Spleen (tissue), 11 donors: ENCODE data around the gene ARID1A. TPM values are rescaled to one million over a fixed set of nuclear protein-coding genes. Genes with fewer than 3 reads are reported as not detected.

Source experiments
- DNase-seq: peaks from one replicate; pipeline ENCODE4 v3.0.0-alpha.2; 2020
- H3K27ac ChIP-seq, 8 donors: fragments of 200-600 bp; sonication (generic) in 7 of 8; 1 replicate in 4 of 8; 2 replicates in 4 of 8; pipeline versions ENCODE4 v1.5.0 to v1.8.0; 2016 to 2021; ENCODE audit warnings: inconsistent platforms in 4 of 8, mild to moderate bottlenecking in 4 of 8, moderate library complexity in 1 of 8
- H3K27me3 ChIP-seq, 7 donors: fragments of 200-600 bp; sonication (generic) in 6 of 7; replicated peaks in 1 of 7; 1 replicate in 4 of 7; 2 replicates in 3 of 7; pipeline versions ENCODE4 v1.5.0 to v1.8.0; 2016 to 2021; ENCODE audit warnings: inconsistent platforms in 3 of 7, mild to moderate bottlenecking in 1 of 7
- H3K36me3 ChIP-seq, 6 donors: fragments of 200-600 bp; sonication (generic) in 5 of 6; 1 replicate in 4 of 6; 2 replicates in 2 of 6; pipeline versions ENCODE4 v1.5.0 to v1.8.0; 2016 to 2021; ENCODE audit warnings: inconsistent platforms in 2 of 6
- H3K4me1 ChIP-seq, 6 donors: fragments of 200-600 bp; sonication (generic) in 5 of 6; 1 replicate in 3 of 6; 2 replicates in 3 of 6; pipeline versions ENCODE4 v1.5.0 to v1.8.0; 2016 to 2021; ENCODE audit warnings: inconsistent platforms in 3 of 6
- H3K4me3 ChIP-seq, 8 donors: fragments of 200-600 bp; sonication (generic) in 7 of 8; 1 replicate in 4 of 8; 2 replicates in 4 of 8; pipeline versions ENCODE4 v1.5.0 to v1.8.0; 2016 to 2021; ENCODE audit warnings: inconsistent platforms in 4 of 8, mild to moderate bottlenecking in 4 of 8, moderate library complexity in 2 of 8
- H3K9me3 ChIP-seq, 8 donors: fragments of 200-600 bp; sonication (generic) in 7 of 8; 1 replicate in 4 of 8; 2 replicates in 4 of 8; pipeline versions ENCODE4 v1.5.0 to v1.8.0; 2016 to 2021; ENCODE audit warnings: inconsistent platforms in 4 of 8
- POLR2A ChIP-seq, 3 donors: fragments of 450-650 bp; IDR thresholded peaks; one replicate each; pipeline ENCODE4 v1.5.1; 2017; ENCODE audit warnings: antibody characterized with exemption in 3 of 3, mild to moderate bottlenecking in 1 of 3
- POLR2AphosphoS5 ChIP-seq, 3 donors: sonication (generic); formaldehyde crosslinking; IDR thresholded peaks; one replicate each; pipeline ENCODE4 v1.5.1; 2017; ENCODE audit warnings: antibody characterized with exemption in 3 of 3
- WGBS, 5 donors: extraction: QIAGEN DNeasy Blood & Tissue Kit in 3 of 5; methylation state at CpG; one replicate each; pipeline versions ENCODE4 v1.1.5 to v1.1.7; 2013 to 2018; 5-methylcytosine and 5-hydroxymethylcytosine counted together
- intact Hi-C: fragments of 100-400 bp; cut with DNase I; formaldehyde crosslinking; loops from one replicate; pipeline ENCODE4 v1.15.0; 2023; ENCODE audit warnings: low total_unique reads
- polyA plus RNA-seq, 3 donors: library from polyadenylated mRNA; stranded (reverse); fragments of 200-250 nt; gene quantifications; one replicate each; pipeline ENCODE4 v1.2.1, GENCODE V29; 2013
- total RNA-seq, 7 donors: library from RNA; depleted of rRNA in 3 of 7; stranded (reverse); fragments of >200 nt in 3 of 7; fragmentation: NEBNext Ultra II Directional in 4 of 7; extraction: Animal tissue kit (Norgen Biotek cat#: 25700) in 4 of 7; gene quantifications; one replicate each; pipeline versions ENCODE4 v1.1.0 to v1.2.1, GENCODE V29; 2016 to 2021
- TF ChIP-seq, protein P1 (sequence below), 11 experiments: fragments of 200-600 bp in 7 of 11; fragments of 450-650 bp in 4 of 11; sonication (generic) in 4 of 11; IDR thresholded peaks in 8 of 11; conservative IDR thresholded peaks in 3 of 11; 1 replicate in 7 of 11; 2 replicates in 4 of 11; pipeline versions ENCODE4 v1.4.0 to v1.8.0; 2016 to 2021; ENCODE audit warnings: antibody characterized with exemption in 11 of 11, inconsistent platforms in 4 of 11, mild to moderate bottlenecking in 1 of 11
- donor health status: healthy with polysubstance abuse.
- donor health status: DM: no; HTN: no; CAD: no; lungs with moderate emphysema.
- donor health status: DM: no; HTN: no; CAD: no.
- donor health status: Bipolar disorder and iron deficiency.
- donor health status: healthy.
- donor health status: DM: no; HTN: no; CAD: no.
- donor health status: DM: yes; HTN: yes; CAD: no.

The ARID1A gene
- total and polyA plus RNA-seq, 10 donors, result 9.8 to 121 (median 91.8) TPM

- peak overlapping the region in 7 of 8 donors; percentile 24 to 81 (median 66) for H3K27ac ChIP-seq
- H3K4me3 ChIP-seq, result peak overlapping the region in 4 of 8 donors; percentile 2 to 47 (median 14)
- DNase-seq, result peak; percentile 85
Measured at GRCh38 chr1:26677306-26678115, 18.3 kb upstream of the ARID1A start.

DNA sequence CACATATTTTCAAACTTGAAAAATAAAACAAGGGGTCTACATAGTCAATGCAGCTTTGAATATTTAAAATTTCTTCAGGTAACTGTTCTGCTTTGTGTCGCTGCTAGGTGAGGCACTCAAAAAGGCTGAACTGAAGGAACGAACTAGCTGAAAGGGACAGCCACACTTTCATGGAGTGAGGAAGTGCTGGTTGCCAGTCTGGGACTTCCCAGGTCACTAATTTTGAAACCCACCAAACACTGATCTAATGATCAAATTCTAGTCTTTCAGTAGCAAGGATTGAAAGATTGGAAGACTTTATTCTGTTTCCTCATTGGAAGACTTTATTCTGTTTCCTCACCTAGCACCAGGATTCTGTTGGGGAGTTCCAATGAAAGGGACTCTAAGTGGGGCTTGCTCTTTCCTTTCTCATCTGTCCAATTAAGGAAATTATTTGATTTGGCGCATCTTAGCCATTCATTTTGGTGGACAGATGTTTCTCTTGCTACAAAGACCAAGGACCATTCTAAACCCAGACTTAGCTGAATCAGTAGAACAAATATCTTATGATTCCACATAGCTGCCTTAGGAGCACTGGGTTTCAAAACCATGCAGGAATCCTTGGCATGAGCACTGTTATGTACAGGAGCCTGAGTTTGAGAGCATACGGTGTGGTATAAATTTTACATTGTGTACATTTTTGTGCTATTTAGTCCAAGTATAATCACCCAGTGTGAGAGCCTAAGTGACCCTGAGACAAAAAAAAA, 10.9 kb upstream of the ARID1A start:
- intact Hi-C loops, result no loop called here
- 79 to 84% (median 82%) methylated on average over 4 of the region's 4 CpGs for WGBS, 5 donors

More at GRCh38 chr1:26677306-26678115, 18.3 kb upstream of the ARID1A start:
- Histone ChIP-seq H3K9me3 (no peaks in the 10 kb centered on the region), H3K4me1 (peaks cover 12 to 30% (median 17%) of the 10 kb centered on the region in 6 donors), H3K36me3 (no peaks in the 10 kb centered on the region), H3K27me3 (no peaks in the 10 kb centered on the region)
- intact Hi-C loops, result no loop called here
- TF ChIP-seq, protein P1, sequence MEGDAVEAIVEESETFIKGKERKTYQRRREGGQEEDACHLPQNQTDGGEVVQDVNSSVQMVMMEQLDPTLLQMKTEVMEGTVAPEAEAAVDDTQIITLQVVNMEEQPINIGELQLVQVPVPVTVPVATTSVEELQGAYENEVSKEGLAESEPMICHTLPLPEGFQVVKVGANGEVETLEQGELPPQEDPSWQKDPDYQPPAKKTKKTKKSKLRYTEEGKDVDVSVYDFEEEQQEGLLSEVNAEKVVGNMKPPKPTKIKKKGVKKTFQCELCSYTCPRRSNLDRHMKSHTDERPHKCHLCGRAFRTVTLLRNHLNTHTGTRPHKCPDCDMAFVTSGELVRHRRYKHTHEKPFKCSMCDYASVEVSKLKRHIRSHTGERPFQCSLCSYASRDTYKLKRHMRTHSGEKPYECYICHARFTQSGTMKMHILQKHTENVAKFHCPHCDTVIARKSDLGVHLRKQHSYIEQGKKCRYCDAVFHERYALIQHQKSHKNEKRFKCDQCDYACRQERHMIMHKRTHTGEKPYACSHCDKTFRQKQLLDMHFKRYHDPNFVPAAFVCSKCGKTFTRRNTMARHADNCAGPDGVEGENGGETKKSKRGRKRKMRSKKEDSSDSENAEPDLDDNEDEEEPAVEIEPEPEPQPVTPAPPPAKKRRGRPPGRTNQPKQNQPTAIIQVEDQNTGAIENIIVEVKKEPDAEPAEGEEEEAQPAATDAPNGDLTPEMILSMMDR (IDR thresholded peaks at IDR 0.05 in 8 of 11, conservative IDR thresholded peaks at IDR 0.05 in 3 of 11), result peak; percentile 51 to 85 (median 66)
- TF ChIP-seq POLR2A (IDR thresholded peaks at IDR 0.05) (no peak), POLR2AphosphoS5 (IDR thresholded peaks at IDR 0.05) (peak in 2 of 3 donors; percentile 47 to 84)
- 6 to 11% (median 8%) methylated on average over 9 of the region's 9 CpGs for WGBS, 5 donors

GRCh38 chr1:26686795-26687194, 9.0 kb upstream of the ARID1A start:
- TF ChIP-seq POLR2A (IDR thresholded peaks at IDR 0.05) (no peak), POLR2AphosphoS5 (IDR thresholded peaks at IDR 0.05) (no peak)
- TF ChIP-seq, protein P1 (IDR thresholded peaks at IDR 0.05 in 8 of 11, conservative IDR thresholded peaks at IDR 0.05 in 3 of 11), result no peak
- Histone ChIP-seq H3K27ac (no peak overlapping the region), H3K36me3 (no peaks in the 10 kb centered on the region), H3K9me3 (no peaks in the 10 kb centered on the region), H3K4me1 (peaks cover 0 to 46% (median 27%) of the 10 kb centered on the region in 6 donors), H3K27me3 (no peaks in the 10 kb centered on the region), H3K4me3 (no peak overlapping the region)
- intact Hi-C loops, result no loop called here
- no peak for DNase-seq
- WGBS, 5 donors, result 38 to 63% (median 47%) methylated on average over 1 of the region's 1 CpG

More for the DNA sequence above, 10.9 kb upstream of the ARID1A start:
- H3K27me3 ChIP-seq, result no peaks in the 10 kb centered on the region
- DNase-seq, result no peak
- H3K9me3 ChIP-seq, result no peaks in the 10 kb centered on the region
- peaks cover 0 to 27% (median 9%) of the 10 kb centered on the region in 6 donors for H3K4me1 ChIP-seq
- H3K36me3 ChIP-seq, result no peaks in the 10 kb centered on the region
- TF ChIP-seq, protein P1 (IDR thresholded peaks at IDR 0.05 in 8 of 11, conservative IDR thresholded peaks at IDR 0.05 in 3 of 11), result no peak
- H3K27ac ChIP-seq, result no peak overlapping the region
- H3K4me3 ChIP-seq, result no peak overlapping the region

DNA sequence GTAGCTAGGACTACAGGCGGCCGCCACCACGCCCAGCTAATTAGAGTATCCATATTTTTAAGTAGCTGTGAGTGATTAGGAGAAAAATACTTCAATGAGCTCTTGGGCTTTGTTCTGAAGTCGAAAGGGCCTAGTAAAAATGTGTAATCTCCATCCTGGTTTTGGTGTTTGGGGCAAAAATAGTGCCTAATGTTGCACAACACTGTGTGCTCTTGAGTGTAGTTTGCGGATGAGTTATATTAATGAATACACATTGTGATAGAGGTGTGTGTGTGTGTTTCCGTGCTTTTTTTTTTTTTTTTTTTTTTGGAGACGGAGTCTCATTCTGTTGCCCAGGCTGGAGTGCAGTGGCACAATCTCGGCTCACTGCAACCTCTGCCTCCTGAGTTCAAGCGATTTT, 6.3 kb upstream of the ARID1A start:
- DNase-seq, result no peak
- 88 to 95% (median 92%) methylated on average over 9 of the region's 9 CpGs for WGBS, 5 donors
- intact Hi-C loops, result no loop called here

More for the DNA sequence above, 6.3 kb upstream of the ARID1A start:
- Histone ChIP-seq H3K4me1 (peaks cover 12 to 56% (median 45%) of the 10 kb centered on the region in 6 donors), H3K27ac (peak overlapping the region in 7 of 8 donors; percentile 6 to 99 (median 99)), H3K4me3 (no peak overlapping the region), H3K36me3 (no peaks in the 10 kb centered on the region), H3K9me3 (no peaks in the 10 kb centered on the region), H3K27me3 (no peaks in the 10 kb centered on the region)
- no peak for TF ChIP-seq POLR2A (IDR thresholded peaks at IDR 0.05)
- TF ChIP-seq, protein P1 (IDR thresholded peaks at IDR 0.05 in 8 of 11, conservative IDR thresholded peaks at IDR 0.05 in 3 of 11), result no peak
- no peak for TF ChIP-seq POLR2AphosphoS5 (IDR thresholded peaks at IDR 0.05)
